DMS 273 (cell line): ENCODE data around the gene AGTR1.

Experiments used
- DNase-seq: peaks from one replicate; lab custom pipeline; 2025; ENCODE audit not compliant: unreplicated experiment; lab: John Stamatoyannopoulos, UW

Gene AGTR1

GRCh38 chr3:148697306-148698189 is at the start of gene AGTR1:
TSS of gene AGTR1 (plus strand) at chr3:148697903. CDS start at chr3:148741036, 43,133 bp downstream.
- DNase-seq, result peak; percentile 69

- DNase-seq, result no peak
These were observed 48.9 kb upstream of the AGTR1 start for GRCh38 chr3:148648685-148649352.

- DNase-seq, result no peak
These were observed 46.2 kb upstream of the AGTR1 start for GRCh38 chr3:148651549-148651948.

- no peak for DNase-seq
These were observed 43.3 kb upstream of the AGTR1 start for GRCh38 chr3:148654433-148654832.

- no peak for DNase-seq
These were observed 40.2 kb upstream of the AGTR1 start for GRCh38 chr3:148657470-148657869.

GRCh38 chr3:148659512-148659911 is 38.2 kb upstream of the AGTR1 start:
- DNase-seq, result no peak

GRCh38 chr3:148680289-148680688 is 17.4 kb upstream of the AGTR1 start:
- no peak for DNase-seq

GRCh38 chr3:148681080-148681479 is 16.6 kb upstream of the AGTR1 start:
- DNase-seq, result no peak

- DNase-seq, result no peak
These were observed 14.7 kb upstream of the AGTR1 start for GRCh38 chr3:148682997-148683396.

- DNase-seq, result no peak
These were observed 3.6 kb upstream of the AGTR1 start for GRCh38 chr3:148694116-148694515.

GRCh38 chr3:148698190-148698810 is 597 bp downstream of the AGTR1 start:
- no peak for DNase-seq

GRCh38 chr3:148705314-148705713 is 7.6 kb downstream of the AGTR1 start:
- no peak for DNase-seq

GRCh38 chr3:148707601-148708380 is 10.1 kb downstream of the AGTR1 start:
- no peak for DNase-seq

GRCh38 chr3:148708409-148708808 is 10.7 kb downstream of the AGTR1 start:
- no peak for DNase-seq

- no peak for DNase-seq
These were observed 12.0 kb downstream of the AGTR1 start for GRCh38 chr3:148709560-148710253.

GRCh38 chr3:148710665-148711064 is 13.0 kb downstream of the AGTR1 start:
- no peak for DNase-seq

GRCh38 chr3:148711981-148712666 is 14.4 kb downstream of the AGTR1 start:
- no peak for DNase-seq

GRCh38 chr3:148714521-148714920 is 16.8 kb downstream of the AGTR1 start:
- DNase-seq, result no peak

GRCh38 chr3:148716657-148717056 is 19.0 kb downstream of the AGTR1 start:
- no peak for DNase-seq
